ENCODE data around the gene RAD17. TPM values are rescaled to one million over a fixed set of nuclear protein-coding genes. Genes with fewer than 3 reads are reported as not detected.

The RAD17 gene
- total and polyA plus RNA-seq, 2 of the 8 experiments (the other 6 are each of a cell fraction or from before 2014, with no cell fraction given) = 12.9 to 28.1 TPM

DNA sequence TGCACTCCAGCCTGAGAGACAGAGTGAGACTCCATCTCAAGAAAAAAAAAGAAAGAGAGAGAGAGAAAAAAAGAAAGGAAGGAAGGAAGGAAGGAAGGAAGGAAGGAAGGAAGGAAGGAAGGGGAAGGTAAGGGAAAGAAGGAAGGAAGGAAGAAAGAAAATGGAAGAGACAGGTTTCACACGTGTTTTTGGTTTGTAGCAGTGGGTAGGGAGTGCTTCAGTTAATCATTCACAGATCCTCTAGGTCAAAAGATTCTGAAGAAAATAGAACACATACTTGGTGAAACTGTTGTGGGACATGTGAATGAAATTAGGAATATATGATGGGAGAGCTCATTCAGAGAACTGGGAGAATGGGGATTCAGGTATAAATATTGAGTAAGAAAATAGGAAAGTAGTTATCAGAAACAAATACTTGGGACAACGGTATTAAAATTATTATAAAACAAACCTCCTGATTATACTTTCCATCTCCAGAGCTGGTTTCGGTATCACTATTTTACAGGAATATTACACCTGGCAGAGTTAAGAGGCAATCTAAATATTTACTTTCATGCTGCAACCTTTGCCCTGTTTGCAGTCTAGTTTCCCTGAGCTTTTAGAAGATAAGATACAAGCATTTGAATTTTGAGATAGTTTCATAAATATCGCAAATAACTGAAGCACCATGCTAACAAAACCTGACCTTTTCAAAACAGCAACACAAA lies 82.5 kb downstream of the RAD17 start (continued):
- TF ChIP-seq, protein P1, sequence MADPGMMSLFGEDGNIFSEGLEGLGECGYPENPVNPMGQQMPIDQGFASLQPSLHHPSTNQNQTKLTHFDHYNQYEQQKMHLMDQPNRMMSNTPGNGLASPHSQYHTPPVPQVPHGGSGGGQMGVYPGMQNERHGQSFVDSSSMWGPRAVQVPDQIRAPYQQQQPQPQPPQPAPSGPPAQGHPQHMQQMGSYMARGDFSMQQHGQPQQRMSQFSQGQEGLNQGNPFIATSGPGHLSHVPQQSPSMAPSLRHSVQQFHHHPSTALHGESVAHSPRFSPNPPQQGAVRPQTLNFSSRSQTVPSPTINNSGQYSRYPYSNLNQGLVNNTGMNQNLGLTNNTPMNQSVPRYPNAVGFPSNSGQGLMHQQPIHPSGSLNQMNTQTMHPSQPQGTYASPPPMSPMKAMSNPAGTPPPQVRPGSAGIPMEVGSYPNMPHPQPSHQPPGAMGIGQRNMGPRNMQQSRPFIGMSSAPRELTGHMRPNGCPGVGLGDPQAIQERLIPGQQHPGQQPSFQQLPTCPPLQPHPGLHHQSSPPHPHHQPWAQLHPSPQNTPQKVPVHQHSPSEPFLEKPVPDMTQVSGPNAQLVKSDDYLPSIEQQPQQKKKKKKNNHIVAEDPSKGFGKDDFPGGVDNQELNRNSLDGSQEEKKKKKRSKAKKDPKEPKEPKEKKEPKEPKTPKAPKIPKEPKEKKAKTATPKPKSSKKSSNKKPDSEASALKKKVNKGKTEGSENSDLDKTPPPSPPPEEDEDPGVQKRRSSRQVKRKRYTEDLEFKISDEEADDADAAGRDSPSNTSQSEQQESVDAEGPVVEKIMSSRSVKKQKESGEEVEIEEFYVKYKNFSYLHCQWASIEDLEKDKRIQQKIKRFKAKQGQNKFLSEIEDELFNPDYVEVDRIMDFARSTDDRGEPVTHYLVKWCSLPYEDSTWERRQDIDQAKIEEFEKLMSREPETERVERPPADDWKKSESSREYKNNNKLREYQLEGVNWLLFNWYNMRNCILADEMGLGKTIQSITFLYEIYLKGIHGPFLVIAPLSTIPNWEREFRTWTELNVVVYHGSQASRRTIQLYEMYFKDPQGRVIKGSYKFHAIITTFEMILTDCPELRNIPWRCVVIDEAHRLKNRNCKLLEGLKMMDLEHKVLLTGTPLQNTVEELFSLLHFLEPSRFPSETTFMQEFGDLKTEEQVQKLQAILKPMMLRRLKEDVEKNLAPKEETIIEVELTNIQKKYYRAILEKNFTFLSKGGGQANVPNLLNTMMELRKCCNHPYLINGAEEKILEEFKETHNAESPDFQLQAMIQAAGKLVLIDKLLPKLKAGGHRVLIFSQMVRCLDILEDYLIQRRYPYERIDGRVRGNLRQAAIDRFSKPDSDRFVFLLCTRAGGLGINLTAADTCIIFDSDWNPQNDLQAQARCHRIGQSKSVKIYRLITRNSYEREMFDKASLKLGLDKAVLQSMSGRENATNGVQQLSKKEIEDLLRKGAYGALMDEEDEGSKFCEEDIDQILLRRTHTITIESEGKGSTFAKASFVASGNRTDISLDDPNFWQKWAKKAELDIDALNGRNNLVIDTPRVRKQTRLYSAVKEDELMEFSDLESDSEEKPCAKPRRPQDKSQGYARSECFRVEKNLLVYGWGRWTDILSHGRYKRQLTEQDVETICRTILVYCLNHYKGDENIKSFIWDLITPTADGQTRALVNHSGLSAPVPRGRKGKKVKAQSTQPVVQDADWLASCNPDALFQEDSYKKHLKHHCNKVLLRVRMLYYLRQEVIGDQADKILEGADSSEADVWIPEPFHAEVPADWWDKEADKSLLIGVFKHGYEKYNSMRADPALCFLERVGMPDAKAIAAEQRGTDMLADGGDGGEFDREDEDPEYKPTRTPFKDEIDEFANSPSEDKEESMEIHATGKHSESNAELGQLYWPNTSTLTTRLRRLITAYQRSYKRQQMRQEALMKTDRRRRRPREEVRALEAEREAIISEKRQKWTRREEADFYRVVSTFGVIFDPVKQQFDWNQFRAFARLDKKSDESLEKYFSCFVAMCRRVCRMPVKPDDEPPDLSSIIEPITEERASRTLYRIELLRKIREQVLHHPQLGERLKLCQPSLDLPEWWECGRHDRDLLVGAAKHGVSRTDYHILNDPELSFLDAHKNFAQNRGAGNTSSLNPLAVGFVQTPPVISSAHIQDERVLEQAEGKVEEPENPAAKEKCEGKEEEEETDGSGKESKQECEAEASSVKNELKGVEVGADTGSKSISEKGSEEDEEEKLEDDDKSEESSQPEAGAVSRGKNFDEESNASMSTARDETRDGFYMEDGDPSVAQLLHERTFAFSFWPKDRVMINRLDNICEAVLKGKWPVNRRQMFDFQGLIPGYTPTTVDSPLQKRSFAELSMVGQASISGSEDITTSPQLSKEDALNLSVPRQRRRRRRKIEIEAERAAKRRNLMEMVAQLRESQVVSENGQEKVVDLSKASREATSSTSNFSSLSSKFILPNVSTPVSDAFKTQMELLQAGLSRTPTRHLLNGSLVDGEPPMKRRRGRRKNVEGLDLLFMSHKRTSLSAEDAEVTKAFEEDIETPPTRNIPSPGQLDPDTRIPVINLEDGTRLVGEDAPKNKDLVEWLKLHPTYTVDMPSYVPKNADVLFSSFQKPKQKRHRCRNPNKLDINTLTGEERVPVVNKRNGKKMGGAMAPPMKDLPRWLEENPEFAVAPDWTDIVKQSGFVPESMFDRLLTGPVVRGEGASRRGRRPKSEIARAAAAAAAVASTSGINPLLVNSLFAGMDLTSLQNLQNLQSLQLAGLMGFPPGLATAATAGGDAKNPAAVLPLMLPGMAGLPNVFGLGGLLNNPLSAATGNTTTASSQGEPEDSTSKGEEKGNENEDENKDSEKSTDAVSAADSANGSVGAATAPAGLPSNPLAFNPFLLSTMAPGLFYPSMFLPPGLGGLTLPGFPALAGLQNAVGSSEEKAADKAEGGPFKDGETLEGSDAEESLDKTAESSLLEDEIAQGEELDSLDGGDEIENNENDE (IDR thresholded peaks at IDR 0.05; ENCODE audit: insufficient replicate concordance, low read length) = no peak
- no peak for TF ChIP-seq EP300 (IDR thresholded peaks at IDR 0.05; ENCODE audit: borderline replicate concordance in 1 of 2, low read depth in 2 of 2, low read length in 2 of 2)
